Measurements from ENCODE around the gene CRYBG1.
"Not testable (repeated sequence)": the region's sequence is repeated elsewhere in the genome, so short reads cannot be mapped to it uniquely, and the experiment has no call there.

The CRYBG1 gene

GRCh38 chr6:106509420-106510089, 149.0 kb downstream of the CRYBG1 start:
- no peak for DNase-seq

GRCh38 chr6:106510090-106510970, 149.8 kb downstream of the CRYBG1 start:
- DNase-seq, result peak; percentile 75 to 78

DNA sequence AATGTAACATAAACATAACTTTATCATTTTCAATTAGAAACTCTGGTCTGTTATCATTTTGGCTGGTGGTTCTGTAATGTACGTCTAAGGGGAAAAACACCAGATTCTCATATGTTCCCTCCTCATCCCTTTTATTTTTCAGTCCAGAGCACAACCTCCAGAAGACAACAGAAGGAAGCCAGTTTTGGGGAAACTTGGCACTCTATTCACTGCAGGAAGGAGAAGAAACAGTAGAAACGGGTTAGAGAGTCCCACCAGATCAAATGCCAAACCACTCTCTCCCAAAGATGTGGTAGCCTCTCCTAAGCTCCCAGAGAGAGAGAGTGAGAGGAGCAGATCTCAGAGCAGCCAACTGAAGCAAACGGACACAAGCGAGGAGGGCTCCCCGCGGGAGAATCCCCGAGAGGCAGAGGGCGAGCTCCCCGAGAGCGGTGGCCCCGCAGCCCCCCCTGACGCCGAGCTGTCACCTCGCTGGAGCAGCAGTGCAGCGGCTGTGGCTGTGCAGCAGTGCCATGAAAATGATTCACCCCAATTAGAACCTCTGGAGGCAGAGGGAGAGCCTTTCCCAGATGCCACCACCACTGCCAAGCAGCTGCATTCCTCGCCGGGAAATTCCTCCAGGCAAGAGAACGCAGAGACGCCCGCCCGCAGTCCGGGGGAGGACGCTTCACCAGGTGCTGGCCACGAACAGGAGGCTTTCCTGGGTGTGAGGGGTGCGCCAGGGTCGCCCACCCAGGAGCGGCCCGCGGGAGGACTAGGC, 151.0 kb downstream of the CRYBG1 start:
- DNase-seq, result peak in 1 of 2 donors; percentile 30

GRCh38 chr6:106512048-106512967, 151.8 kb downstream of the CRYBG1 start:
- peak; percentile 74 to 76 for DNase-seq

DNA sequence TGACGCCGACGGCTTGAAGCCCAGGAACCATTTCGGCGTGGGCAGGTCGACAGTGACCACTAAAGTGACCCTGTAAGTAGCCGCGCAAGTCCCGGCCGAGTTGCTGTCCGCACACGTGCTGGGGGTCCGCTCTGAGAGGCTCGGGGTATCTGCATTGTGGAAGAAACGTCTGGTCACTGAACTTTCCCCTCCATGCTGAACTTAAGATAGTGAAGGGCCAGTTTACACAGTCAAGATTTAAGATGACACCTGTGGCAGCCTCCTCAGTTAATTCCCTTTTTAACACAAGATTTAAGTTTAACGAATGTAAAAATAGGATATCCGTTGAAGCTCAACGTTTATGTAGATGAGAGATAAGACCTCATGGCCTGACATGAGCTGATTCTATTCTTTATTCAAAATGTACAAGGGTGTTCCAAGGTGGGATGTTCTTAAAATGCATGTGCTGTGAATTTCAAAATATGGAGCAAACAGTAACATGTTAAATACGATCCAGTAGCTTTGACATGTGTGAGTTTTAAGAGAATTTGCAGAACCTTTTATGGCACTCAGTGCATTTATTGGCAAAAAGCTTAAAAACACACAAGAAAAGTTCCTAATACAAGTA, 152.6 kb downstream of the CRYBG1 start:
- DNase-seq, result no peak

- no peak for DNase-seq
These were observed 153.5 kb downstream of the CRYBG1 start for GRCh38 chr6:106513808-106514582.

GRCh38 chr6:106514583-106514885, 154.0 kb downstream of the CRYBG1 start:
- no peak for DNase-seq

GRCh38 chr6:106515582-106515981, 155.1 kb downstream of the CRYBG1 start:
- not testable (repeated sequence) for DNase-seq

GRCh38 chr6:106516616-106517015, 156.1 kb downstream of the CRYBG1 start:
- DNase-seq, result no peak

DNA sequence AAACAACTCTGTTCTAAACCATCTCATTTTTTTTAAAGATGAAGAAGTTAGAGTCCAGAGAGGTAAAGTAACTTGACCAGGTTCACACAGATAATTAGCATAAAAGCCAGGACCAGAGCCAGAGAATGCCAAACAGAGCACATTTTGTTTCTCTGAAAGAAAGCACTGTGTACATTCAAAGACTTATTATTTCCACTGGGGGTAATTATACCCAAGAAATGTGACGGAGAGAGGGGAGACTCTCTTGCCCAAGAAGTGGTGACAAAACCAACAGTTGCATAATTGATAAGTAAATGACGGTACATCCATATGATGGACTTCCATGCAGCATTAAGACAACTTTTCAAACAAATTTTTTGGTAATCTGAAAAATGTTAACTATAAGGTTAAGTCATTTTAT, 157.2 kb downstream of the CRYBG1 start:
- DNase-seq, result no peak

GRCh38 chr6:106518748-106519147, 158.2 kb downstream of the CRYBG1 start:
- DNase-seq, result no peak

- peak; percentile 80 to 81 for DNase-seq
These were observed 159.2 kb downstream of the CRYBG1 start for GRCh38 chr6:106519460-106520394.

GRCh38 chr6:106520711-106521401, 160.3 kb downstream of the CRYBG1 start:
- peak; percentile 77 to 78 for DNase-seq

GRCh38 chr6:106522562-106523250, 162.2 kb downstream of the CRYBG1 start:
- DNase-seq, result no peak

- DNase-seq, result no peak
These were observed 164.8 kb downstream of the CRYBG1 start for GRCh38 chr6:106525107-106525881.

- DNase-seq, result no peak
These were observed 165.4 kb downstream of the CRYBG1 start for GRCh38 chr6:106525882-106526275.

GRCh38 chr6:106527117-106527516, 166.6 kb downstream of the CRYBG1 start:
- no peak for DNase-seq

DNA sequence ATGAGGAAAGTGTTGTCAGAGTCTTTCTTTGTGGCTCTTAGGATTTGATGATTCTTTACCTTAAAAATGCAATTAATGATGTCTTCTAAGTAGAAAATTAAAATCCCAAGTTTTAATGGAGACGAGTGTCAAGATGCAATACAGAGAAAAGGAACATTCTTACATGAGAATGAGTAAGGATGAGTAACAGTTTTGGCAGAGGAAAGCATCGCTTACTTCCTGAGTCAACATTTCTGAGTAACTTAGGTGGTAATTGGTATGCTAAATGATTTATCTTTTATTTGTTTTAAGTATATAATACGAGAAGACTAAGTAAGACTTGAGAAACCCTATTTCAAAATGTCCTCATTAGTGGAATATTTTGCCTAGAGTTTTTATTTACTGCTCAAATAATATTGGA, 167.5 kb downstream of the CRYBG1 start:
- no peak for DNase-seq

All from activated CD4-positive, alpha-beta T cell treated with anti-CD3 and anti-CD28 coated beads for 4 hours (primary cell).